HEK293 (cell line): ENCODE results near the gene COL24A1.
A peak's percentile ranks its signal among the peaks of the same experiment; 100 is the strongest.

Experiments
- CTCF ChIA-PET: fragments of 350-600 bp; formaldehyde crosslinking; extraction: SDS; loops from one replicate; lab custom pipeline; 2021; ENCODE audit warnings: antibody characterized with exemption; lab: Yijun Ruan, JAX
- POLR2A ChIA-PET: fragments of 300-600 bp; formaldehyde crosslinking; extraction: SDS; loops from one replicate; lab custom pipeline; 2020; ENCODE audit warnings: antibody characterized with exemption, inconsistent platforms; lab: Yijun Ruan, JAX
- H3K27ac ChIP-seq: fragments of 200-500 bp; sonication (Bioruptor generic); 2 replicates; pipeline ENCODE4 v1.5.1; 2014; ENCODE audit warnings: low read depth, low read length, control low read depth, inconsistent platforms; ENCODE audit errors: extremely low read depth
- H3K36me3 ChIP-seq, 2 experiments: fragments of 200-500 bp in 1 of 2; sonication (Bioruptor generic) in 1 of 2; 1 replicate in 1 of 2; 2 replicates in 1 of 2; pipeline ENCODE4 v1.5.1; 2014 to 2017; ENCODE audit warnings: inconsistent platforms in 2 of 2, low read length in 2 of 2; ENCODE audit not compliant: control insufficient read depth in 2 of 2, insufficient read depth in 1 of 2
- H3K4me1 ChIP-seq: fragments of 200-500 bp; sonication (Bioruptor generic); 2 replicates; pipeline ENCODE4 v1.5.1; 2014; ENCODE audit warnings: mild to moderate bottlenecking, low read length, inconsistent platforms; ENCODE audit not compliant: control insufficient read depth, insufficient read depth
- H3K4me3 ChIP-seq: 2 replicates; pipeline ENCODE4 v1.5.1; 2011; ENCODE audit warnings: low read depth, mild to moderate bottlenecking, control low read depth, low read length, moderate library complexity
- H3K9me3 ChIP-seq: fragments of 200-500 bp; sonication (Bioruptor generic); 2 replicates; pipeline ENCODE4 v1.5.1; 2014; ENCODE audit warnings: low read depth, low read length, inconsistent platforms; ENCODE audit not compliant: control insufficient read depth, insufficient read depth
- CTCF ChIP-seq: fragments of 450-650 bp; formaldehyde crosslinking; IDR thresholded peaks from 2 replicates; pipeline ENCODE4 v1.5.1; 2016; ENCODE audit warnings: missing biosample characterization, missing genetic modification characterization
- PRDM1 ChIP-seq: fragments of 450-650 bp; formaldehyde crosslinking; IDR thresholded peaks from 2 replicates; pipeline ENCODE4; 2016; ENCODE audit warnings: missing biosample characterization, missing genetic modification characterization
- SP2 ChIP-seq: fragments of 450-650 bp; formaldehyde crosslinking; IDR thresholded peaks from 2 replicates; pipeline ENCODE4 v1.5.1; 2016; ENCODE audit warnings: missing biosample characterization, missing genetic modification characterization
- YY1 ChIP-seq: fragments of 450-650 bp; formaldehyde crosslinking; IDR thresholded peaks from 2 replicates; pipeline ENCODE4 v1.5.1; 2018; ENCODE audit warnings: missing biosample characterization, missing genetic modification characterization
- ZBTB21 ChIP-seq: fragments of 450-650 bp; formaldehyde crosslinking; IDR thresholded peaks from 2 replicates; pipeline ENCODE4 v1.5.1; 2017; ENCODE audit warnings: missing biosample characterization, missing genetic modification characterization
- ZBTB49 ChIP-seq: fragments of 450-650 bp; formaldehyde crosslinking; IDR thresholded peaks from 2 replicates; pipeline ENCODE4 v1.5.1; 2016; ENCODE audit warnings: missing biosample characterization, missing genetic modification characterization, low read depth
- ZBTB6 ChIP-seq: fragments of 450-650 bp; formaldehyde crosslinking; IDR thresholded peaks from 2 replicates; pipeline ENCODE4 v1.5.1; 2017; ENCODE audit warnings: missing biosample characterization, missing genetic modification characterization
- ZNF202 ChIP-seq: fragments of 450-650 bp; formaldehyde crosslinking; IDR thresholded peaks from 2 replicates; pipeline ENCODE4 v1.5.1; 2016; ENCODE audit warnings: missing biosample characterization, missing genetic modification characterization, borderline replicate concordance
- ZNF221 ChIP-seq: fragments of 450-650 bp; formaldehyde crosslinking; IDR thresholded peaks from 2 replicates; pipeline ENCODE4 v1.5.1; 2017; ENCODE audit warnings: missing biosample characterization, missing genetic modification characterization, borderline replicate concordance
- ZNF26 ChIP-seq: fragments of 450-650 bp; formaldehyde crosslinking; IDR thresholded peaks from 2 replicates; pipeline ENCODE4 v1.5.1; 2016; ENCODE audit warnings: missing biosample characterization, missing genetic modification characterization
- ZNF292 ChIP-seq: fragments of 450-650 bp; formaldehyde crosslinking; IDR thresholded peaks from 2 replicates; pipeline ENCODE4 v1.5.1; 2016; ENCODE audit warnings: low read depth, missing biosample characterization, missing genetic modification characterization, borderline replicate concordance
- ZNF335 ChIP-seq: fragments of 450-650 bp; formaldehyde crosslinking; conservative IDR thresholded peaks from 2 replicates; pipeline ENCODE4 v1.5.1; 2016; ENCODE audit warnings: missing biosample characterization, missing genetic modification characterization
- ZNF423 ChIP-seq: fragments of 450-650 bp; formaldehyde crosslinking; IDR thresholded peaks from 2 replicates; pipeline ENCODE4 v1.5.1; 2016; ENCODE audit warnings: missing biosample characterization, missing genetic modification characterization
- ZNF426 ChIP-seq: fragments of 450-650 bp; formaldehyde crosslinking; IDR thresholded peaks from 2 replicates; pipeline ENCODE4 v1.5.1; 2017; ENCODE audit warnings: missing biosample characterization, missing genetic modification characterization, mild to moderate bottlenecking, inconsistent platforms, moderate library complexity
- ZNF433 ChIP-seq: fragments of 450-650 bp; formaldehyde crosslinking; IDR thresholded peaks from 2 replicates; pipeline ENCODE4 v1.5.1; 2016; ENCODE audit warnings: missing biosample characterization, missing genetic modification characterization, low read depth
- ZNF639 ChIP-seq: fragments of 450-650 bp; formaldehyde crosslinking; IDR thresholded peaks from 2 replicates; pipeline ENCODE4 v1.5.1; 2016; ENCODE audit warnings: missing biosample characterization, missing genetic modification characterization

COL24A1 gene

GRCh38 chr1:86155807-86156565 lies 586 bp downstream of the COL24A1 start:
- H3K4me3 ChIP-seq = peak overlapping the region; percentile 38
- CTCF ChIA-PET = no interaction called here
- POLR2A ChIA-PET = no interaction called here

GRCh38 chr1:86155051-86155806 lies 1.3 kb downstream of the COL24A1 start:
- no peaks in the 10 kb centered on the region for H3K36me3 ChIP-seq
- POLR2A ChIA-PET = no interaction called here
- TF ChIP-seq ZNF639 (tag by site-specific recombination) = no peak
- TF ChIP-seq ZNF335 (tag by site-specific recombination) = no peak
- no peak for TF ChIP-seq ZBTB6 (tag by site-specific recombination)
- H3K4me1 ChIP-seq = no peaks in the 10 kb centered on the region; the same call in 1 of the 2 replicates
- H3K4me3 ChIP-seq = no peak overlapping the region
- no peaks in the 10 kb centered on the region for H3K9me3 ChIP-seq
- H3K27ac ChIP-seq = no peak overlapping the region
- CTCF ChIA-PET = no interaction called here

More at GRCh38 chr1:86155807-86156565, 586 bp downstream of the COL24A1 start:
- Histone ChIP-seq H3K4me1 (no peaks in the 10 kb centered on the region; the same call in 1 of the 2 replicates), H3K9me3 (no peaks in the 10 kb centered on the region), H3K27ac (peak overlapping the region; percentile 6; the same call in 1 of the 2 replicates)
- 0 out of 2 replicates have a peak, but pooled peaks have one; percentile 53 for TF ChIP-seq ZNF202 (tag by site-specific recombination)
- peak; percentile 81 for TF ChIP-seq ZBTB6 (tag by site-specific recombination)
- TF ChIP-seq ZBTB21 (tag by site-specific recombination) = no peak
- TF ChIP-seq, all 188 proteins: peak for 2
- no peaks in the 10 kb centered on the region for H3K36me3 ChIP-seq

GRCh38 chr1:86154571-86155050 lies 2.0 kb downstream of the COL24A1 start:
- POLR2A ChIA-PET = no interaction called here
- TF ChIP-seq ZNF26 (tag by site-specific recombination) (no peak), SP2 (tag by site-specific recombination) (no peak), PRDM1 (tag by site-specific recombination) (no peak), ZBTB49 (no peak), ZNF292 (tag by site-specific recombination) (no peak), ZNF221 (tag by site-specific recombination) (no peak), ZNF433 (no peak), ZNF423 (tag by site-specific recombination) (no peak), YY1 (tag by site-specific recombination) (no peak), CTCF (tag by site-specific recombination) (no peak), ZNF426 (no peak)

More at GRCh38 chr1:86154571-86155050, 2.0 kb downstream of the COL24A1 start:
- Histone ChIP-seq H3K9me3 (no peaks in the 10 kb centered on the region), H3K4me3 (no peak overlapping the region), H3K4me1 (no peaks in the 10 kb centered on the region; the same call in 1 of the 2 replicates), H3K36me3 (no peaks in the 10 kb centered on the region), H3K27ac (no peak overlapping the region)
- CTCF ChIA-PET = no interaction called here
